Effector memory CD4-positive, alpha-beta T cell (primary cell): ENCODE results near the gene OVCH2.

ENCODE experiments used
- DNase-seq, 3 donors: peaks; one replicate each; pipeline ENCODE4 v3.0.0-alpha.2; 2020
- H3K27ac ChIP-seq: 2 replicates; pipeline ENCODE4 v1.7.0; 2013; ENCODE audit warnings: mild to moderate bottlenecking, low read length, moderate library complexity; ENCODE audit not compliant: insufficient read depth, poor library complexity, severe bottlenecking
- H3K27me3 ChIP-seq: replicated peaks from 2 replicates; pipeline ENCODE4 v1.7.0; 2013; ENCODE audit warnings: mild to moderate bottlenecking, low read length; ENCODE audit not compliant: insufficient read depth, control insufficient read depth, poor library complexity, severe bottlenecking
- H3K36me3 ChIP-seq: 2 replicates; pipeline ENCODE4 v1.7.0; 2013; ENCODE audit warnings: mild to moderate bottlenecking, low read length, moderate library complexity; ENCODE audit not compliant: control insufficient read depth, insufficient read depth
- H3K4me1 ChIP-seq: 2 replicates; pipeline ENCODE4 v1.7.0; 2013; ENCODE audit warnings: low read length, mild to moderate bottlenecking; ENCODE audit not compliant: control insufficient read depth, insufficient read depth, poor library complexity, severe bottlenecking
- H3K4me3 ChIP-seq: 2 replicates; pipeline ENCODE4 v1.7.0; 2013; ENCODE audit warnings: low read length, low read depth, mild to moderate bottlenecking; ENCODE audit not compliant: insufficient read depth, poor library complexity, severe bottlenecking
- H3K9me3 ChIP-seq: 2 replicates; pipeline ENCODE4 v1.7.0; 2013; ENCODE audit warnings: mild to moderate bottlenecking, low read length, moderate library complexity; ENCODE audit not compliant: control insufficient read depth

The OVCH2 gene

GRCh38 chr11:7643314-7643713, 63.0 kb downstream of the OVCH2 start:
- peaks cover 3% of the 10 kb centered on the region for H3K36me3 ChIP-seq
- no peak overlapping the region for H3K27ac ChIP-seq
- no peaks in the 10 kb centered on the region for H3K4me1 ChIP-seq
- H3K9me3 ChIP-seq = no peaks in the 10 kb centered on the region
- no peaks in the 10 kb centered on the region for H3K27me3 ChIP-seq
- no peak overlapping the region for H3K4me3 ChIP-seq
- no peak for DNase-seq

GRCh38 chr11:7642747-7643146, 63.5 kb downstream of the OVCH2 start:
- Histone ChIP-seq H3K4me1 (no peaks in the 10 kb centered on the region), H3K9me3 (no peaks in the 10 kb centered on the region), H3K27me3 (no peaks in the 10 kb centered on the region), H3K27ac (no peak overlapping the region), H3K4me3 (no peak overlapping the region), H3K36me3 (no peaks in the 10 kb centered on the region)
- DNase-seq = no peak

- H3K27me3 ChIP-seq = no peaks in the 10 kb centered on the region
- no peak for DNase-seq
- H3K4me1 ChIP-seq = no peaks in the 10 kb centered on the region
- no peak overlapping the region for H3K27ac ChIP-seq
- no peaks in the 10 kb centered on the region for H3K36me3 ChIP-seq
- no peak overlapping the region for H3K4me3 ChIP-seq
- no peaks in the 10 kb centered on the region for H3K9me3 ChIP-seq
These were observed 65.5 kb downstream of the OVCH2 start for GRCh38 chr11:7640816-7641215.

GRCh38 chr11:7639643-7640025, 66.6 kb downstream of the OVCH2 start:
- Histone ChIP-seq H3K9me3 (no peaks in the 10 kb centered on the region), H3K27ac (no peak overlapping the region), H3K36me3 (no peaks in the 10 kb centered on the region), H3K4me3 (no peak overlapping the region), H3K4me1 (no peaks in the 10 kb centered on the region), H3K27me3 (no peaks in the 10 kb centered on the region)
- DNase-seq = no peak
